HEK293T (cell line): Measurements from ENCODE around the gene CMTM4.

Source experiments
- CTBP1 ChIP-seq: fragments of 450-650 bp; IDR thresholded peaks from 2 replicates; pipeline ENCODE4 v1.6.1; 2016; ENCODE audit warnings: borderline replicate concordance
- PKNOX1 ChIP-seq: fragments of 450-650 bp; IDR thresholded peaks from 2 replicates; pipeline ENCODE4 v1.6.1; 2016

- TF ChIP-seq PKNOX1 (no peak), CTBP1 (no peak)
Observed at GRCh38 chr16:66609139-66609510, 87.4 kb downstream of the CMTM4 start.
